ENCODE data around the gene MRE11.

DNA sequence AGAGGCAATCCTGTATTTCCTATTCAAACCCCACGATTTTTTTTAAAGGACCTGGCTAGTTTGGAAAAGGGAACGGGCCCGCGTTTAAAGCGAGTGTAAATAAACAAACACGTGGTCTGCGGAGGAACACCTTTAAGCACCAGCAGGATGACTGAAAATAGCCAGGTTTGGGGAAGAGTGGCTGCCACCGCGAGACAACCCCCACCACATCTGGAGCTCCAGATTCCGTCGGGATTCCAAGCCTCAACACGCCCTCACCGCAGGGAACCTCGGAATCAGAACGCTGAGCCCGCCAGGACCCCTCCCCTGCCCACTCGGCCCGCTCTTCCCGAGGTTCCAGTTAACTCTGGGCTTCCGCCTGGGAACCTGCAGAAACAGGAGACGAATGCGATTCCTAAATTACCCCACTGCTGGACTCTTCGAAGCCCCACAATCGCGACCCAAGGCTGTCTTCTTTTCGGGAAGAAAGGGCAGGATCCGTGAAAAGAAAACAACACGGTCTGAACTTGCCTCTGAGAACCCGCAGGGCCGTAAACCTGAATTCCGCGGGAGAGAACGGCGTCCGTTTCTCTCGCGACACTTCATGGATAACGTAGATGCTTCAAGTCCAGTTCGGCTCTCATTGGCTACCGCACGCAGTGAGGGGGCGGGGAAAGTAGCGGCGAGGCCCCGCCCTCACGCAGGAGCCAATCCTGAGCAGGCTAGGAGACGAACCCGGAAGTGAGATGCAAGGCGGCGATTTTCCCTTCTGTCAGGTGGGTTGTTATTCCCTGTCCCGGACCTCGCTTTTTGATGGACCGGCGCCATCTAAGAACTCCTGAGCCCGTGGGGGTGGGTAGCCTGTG, at the start of gene MRE11, which contains the start of gene ANKRD49:
- peak in 1 of 3 donors; percentile 1 for TF ChIP-seq CTCF (IDR thresholded peaks at IDR 0.05)
- peak; percentile 65 for TF ChIP-seq POLR2A (IDR thresholded peaks at IDR 0.05)
- peak; percentile 67 to 85 (median 76) for TF ChIP-seq POLR2AphosphoS5 (IDR thresholded peaks at IDR 0.05)
